SK-N-SH (cell line): ENCODE data around the gene SRSF12. TPM values are rescaled to one million over a fixed set of nuclear protein-coding genes. Genes with fewer than 3 reads are reported as not detected.

Experiments
- CTCF ChIA-PET: fragments of 300-600, 350-600 bp; formaldehyde crosslinking; extraction: SDS; loops from one replicate; lab custom pipeline; 2021; lab: Yijun Ruan, JAX
- POLR2A ChIA-PET: fragments of 350-600 bp; sonication (Branson Sonifier 250); formaldehyde crosslinking; extraction: SDS; loops from one replicate; lab custom pipeline; 2020; ENCODE audit warnings: antibody characterized with exemption, inconsistent platforms; lab: Yijun Ruan, JAX
- DNase-seq: peaks from one replicate; pipeline ENCODE4 v3.0.0; 2012
- H2AFZ ChIP-seq: fragments of 200-600 bp; sonication (generic); 2 replicates; pipeline ENCODE4 v1.8.1; 2016; ENCODE audit warnings: antibody characterized with exemption, mild to moderate bottlenecking, low read depth
- H3F3A ChIP-seq: fragments of 200-600 bp; sonication (generic); replicated peaks from 2 replicates; pipeline ENCODE3; 2016; ENCODE audit warnings: antibody characterized with exemption, mild to moderate bottlenecking; ENCODE audit not compliant: insufficient read depth
- H3K27ac ChIP-seq, 2 experiments: fragments of 200-500 bp in 1 of 2; fragments of 200-600 bp in 1 of 2; sonication (Bioruptor generic) in 1 of 2; sonication (generic), shearing (Covaris generic) in 1 of 2; 2 replicates each; pipeline versions ENCODE4 v1.5.1 to v1.6.1; 2014 to 2016; ENCODE audit warnings: low read depth in 2 of 2, inconsistent platforms in 1 of 2, low read length in 1 of 2, mild to moderate bottlenecking in 1 of 2, mixed read lengths in 1 of 2
- H3K27me3 ChIP-seq: fragments of 200-600 bp; sonication (generic), shearing (Covaris generic); 2 replicates; pipeline ENCODE4 v1.6.1; 2016; ENCODE audit warnings: mixed run types; ENCODE audit not compliant: insufficient read depth
- H3K36me3 ChIP-seq, 2 experiments: fragments of 200-500 bp in 1 of 2; fragments of 200-600 bp in 1 of 2; sonication (Bioruptor generic) in 1 of 2; sonication (generic) in 1 of 2; replicated peaks in 1 of 2; 2 replicates each; pipeline versions ENCODE3 to v1.5.1; 2014 to 2016; ENCODE audit warnings: low read length in 1 of 2, mild to moderate bottlenecking in 1 of 2; ENCODE audit not compliant: insufficient read depth in 2 of 2, control insufficient read depth in 1 of 2
- H3K4me1 ChIP-seq, 2 experiments: fragments of 200-500 bp in 1 of 2; fragments of 200-600 bp in 1 of 2; sonication (Bioruptor generic) in 1 of 2; sonication (generic), shearing (Covaris generic) in 1 of 2; 2 replicates each; pipeline versions ENCODE4 v1.5.1 to v1.6.1; 2014 to 2016; ENCODE audit warnings: low read depth in 1 of 2, low read length in 1 of 2, mixed run types in 1 of 2; ENCODE audit not compliant: insufficient read depth in 2 of 2, control insufficient read depth in 1 of 2
- H3K4me2 ChIP-seq: fragments of 200-600 bp; sonication (generic), shearing (Covaris generic); 2 replicates; pipeline ENCODE4 v1.6.1; 2017; ENCODE audit warnings: mixed run types
- H3K4me3 ChIP-seq, 2 experiments: fragments of 200-500 bp in 1 of 2; fragments of 200-600 bp in 1 of 2; sonication (Bioruptor generic) in 1 of 2; sonication (generic), shearing (Covaris generic) in 1 of 2; 2 replicates each; pipeline versions ENCODE4 v1.5.1 to v1.8.1; 2014 to 2016; ENCODE audit warnings: low read depth in 2 of 2, inconsistent platforms in 1 of 2, low read length in 1 of 2, mild to moderate bottlenecking in 1 of 2, mixed read lengths in 1 of 2, moderate library complexity in 1 of 2
- H3K79me2 ChIP-seq: fragments of 200-600 bp; sonication (generic); 2 replicates; pipeline ENCODE4 v1.8.1; 2017; ENCODE audit warnings: mild to moderate bottlenecking; ENCODE audit not compliant: insufficient read depth
- H3K9ac ChIP-seq: fragments of 200-600 bp; sonication (generic); 2 replicates; pipeline ENCODE4 v1.6.1; 2017; ENCODE audit warnings: mixed run types
- H3K9me2 ChIP-seq: fragments of 200-600 bp; sonication (generic); 2 replicates; pipeline ENCODE4 v1.6.1; 2017; ENCODE audit warnings: mixed run types
- H3K9me3 ChIP-seq: fragments of 200-600 bp; sonication (generic); 2 replicates; pipeline ENCODE4 v1.6.1; 2017; ENCODE audit warnings: mixed run types, mild to moderate bottlenecking, moderate library complexity
- H4K20me1 ChIP-seq: fragments of 200-600 bp; sonication (generic); 2 replicates; pipeline ENCODE4 v1.6.1; 2017; ENCODE audit warnings: mild to moderate bottlenecking, mixed run types; ENCODE audit not compliant: insufficient read depth
- CTCF ChIP-seq: fragments of 200-600 bp; sonication (generic); IDR thresholded peaks from 2 replicates; pipeline ENCODE4 v1.6.1; 2017; ENCODE audit warnings: antibody characterized with exemption, mild to moderate bottlenecking, moderate library complexity
- ELF1 ChIP-seq: IDR thresholded peaks from 2 replicates; pipeline ENCODE4 v1.4.0; 2012
- EZH2phosphoT487 ChIP-seq: fragments of 200-600 bp; sonication (generic); IDR thresholded peaks from 2 replicates; pipeline ENCODE4 v1.6.1; 2017; ENCODE audit warnings: low read depth, mixed run types, mild to moderate bottlenecking, antibody characterized with exemption, moderate library complexity, borderline replicate concordance
- FOSL2 ChIP-seq: IDR thresholded peaks from 2 replicates; pipeline ENCODE4 v1.4.0; 2012; ENCODE audit warnings: low read depth, mild to moderate bottlenecking, moderate library complexity, borderline replicate concordance
- FOXJ3 ChIP-seq: sonication (generic); formaldehyde crosslinking; IDR thresholded peaks from 2 replicates; pipeline ENCODE4 v1.5.1; 2020; ENCODE audit warnings: mild to moderate bottlenecking, missing genetic modification reagents
- FOXM1 ChIP-seq: IDR thresholded peaks from 2 replicates; pipeline ENCODE4 v1.4.0; 2012; ENCODE audit warnings: low read depth, mild to moderate bottlenecking
- GABPA ChIP-seq: IDR thresholded peaks from 2 replicates; pipeline ENCODE4 v1.4.0; 2012; ENCODE audit warnings: low read depth, mild to moderate bottlenecking
- JUND ChIP-seq: IDR thresholded peaks from 2 replicates; pipeline ENCODE4 v1.4.0; 2012
- NFIC ChIP-seq: IDR thresholded peaks from 2 replicates; pipeline ENCODE4 v1.4.0; 2012; ENCODE audit warnings: borderline replicate concordance
- NRF1 ChIP-seq: IDR thresholded peaks from 2 replicates; pipeline ENCODE4 v1.6.1; 2012; ENCODE audit warnings: low read depth, mild to moderate bottlenecking, low read length
- PBX3 ChIP-seq: IDR thresholded peaks from 2 replicates; pipeline ENCODE4; 2012
- POLR2AphosphoS5 ChIP-seq: IDR thresholded peaks from 2 replicates; pipeline ENCODE4 v1.6.1; 2012; ENCODE audit warnings: low read depth, low read length
- RAD21 ChIP-seq: IDR thresholded peaks from 2 replicates; pipeline ENCODE4 v1.6.1; 2012; ENCODE audit warnings: mild to moderate bottlenecking, low read length
- REST ChIP-seq: IDR thresholded peaks from 2 replicates; pipeline ENCODE4 v1.6.1; 2012; ENCODE audit warnings: mild to moderate bottlenecking, low read depth, low read length, moderate library complexity
- RXRA ChIP-seq: IDR thresholded peaks from 2 replicates; pipeline ENCODE4 v1.4.0; 2012; ENCODE audit warnings: low read depth, mild to moderate bottlenecking, borderline replicate concordance
- SIN3A ChIP-seq: IDR thresholded peaks from 2 replicates; pipeline ENCODE4 v1.6.1; 2012; ENCODE audit warnings: low read depth, mild to moderate bottlenecking, low read length, moderate library complexity, borderline replicate concordance
- TAF1 ChIP-seq: IDR thresholded peaks from 2 replicates; pipeline ENCODE4 v1.6.1; 2012; ENCODE audit warnings: low read depth, mild to moderate bottlenecking, low read length, moderate library complexity, borderline replicate concordance
- TEAD4 ChIP-seq: IDR thresholded peaks from 2 replicates; pipeline ENCODE4 v1.4.0; 2012; ENCODE audit warnings: mild to moderate bottlenecking, borderline replicate concordance; ENCODE audit not compliant: insufficient read depth
- YY1 ChIP-seq: IDR thresholded peaks from 2 replicates; pipeline ENCODE4 v1.4.0; 2012; ENCODE audit warnings: low read depth, mild to moderate bottlenecking
- WGBS: methylation state at CpG from one replicate; pipeline ENCODE4 v1.1.6; 2017; ENCODE audit warnings: low lambda C conversion rate; 5-methylcytosine and 5-hydroxymethylcytosine counted together
- polyA plus RNA-seq, 3 experiments: library from polyadenylated mRNA; depleted of rRNA; stranded (reverse); fragments of >200 nt; gene quantifications; 2 replicates each; pipeline ENCODE4 v1.2.3, GENCODE V29; 2012

SRSF12 gene
- polyA plus RNA-seq, 1 of the 3 experiments (the other 2 are of a cell fraction), result 1.1 TPM

- TF ChIP-seq REST (no peak), FOXJ3 (CRISPR knock-in tag) (no peak), CTCF (no peak), ELF1 (no peak)
Observed at GRCh38 chr6:89084542-89084941, 33.3 kb downstream of the SRSF12 start (continued).

- H4K20me1 ChIP-seq, result peaks cover 57% of the 10 kb centered on the region
- 12% methylated on average over 9 of the region's 9 CpGs for WGBS
Observed at GRCh38 chr6:89082486-89082891, 35.4 kb downstream of the SRSF12 start.

More at GRCh38 chr6:89082486-89082891, 35.4 kb downstream of the SRSF12 start:
- ChIA-PET POLR2A (no interaction called here), CTCF (interaction anchor here (1.6 to 8.8 kb wide), 3 partner anchors 19 to 100 kb away, joined by 4 to 53 read pairs (median 5); no protein-coding TSS in a partner anchor)
- Histone ChIP-seq H3K4me1 (peaks cover 4 to 18% of the 10 kb centered on the region in 2 experiments; a peak in 2 of 4 replicates), H3K9me3 (no peaks in the 10 kb centered on the region), H3K79me2 (peaks cover 50% of the 10 kb centered on the region), H3F3A (peaks cover 15% of the 10 kb centered on the region), H2AFZ (no peak overlapping the region), H3K4me2 (peak overlapping the region; percentile 87), H3K36me3 (peaks cover 22 to 35% of the 10 kb centered on the region in 2 experiments), H3K4me3 (peak overlapping the region; percentile 79 to 93), H3K9me2 (no peaks in the 10 kb centered on the region), H3K9ac (peak overlapping the region; percentile 85), H3K27me3 (no peaks in the 10 kb centered on the region), H3K27ac (peak overlapping the region; percentile 85 to 89)
- no peak for DNase-seq
- TF ChIP-seq FOXM1 (no peak), CTCF (no peak), REST (no peak), EZH2phosphoT487 (no peak), YY1 (no peak), SIN3A (no peak), POLR2AphosphoS5 (no peak), RXRA (no peak), NFIC (no peak), JUND (no peak), TEAD4 (no peak), TAF1 (no peak), PBX3 (no peak), NRF1 (no peak), RAD21 (no peak), GABPA (no peak), FOSL2 (no peak)
